KMS-11 (cell line): ENCODE results near the gene FOXL2.

Experiments used
- H2AFZ ChIP-seq: fragments of 200-600 bp; sonication (generic); 2 replicates; pipeline ENCODE4 v1.6.1; 2016; ENCODE audit warnings: antibody characterized with exemption, mixed run types, low read depth
- H3K27ac ChIP-seq: fragments of 200-600 bp; sonication (generic); 2 replicates; pipeline ENCODE4 v1.6.1; 2016; ENCODE audit warnings: mild to moderate bottlenecking, mixed run types
- H3K27me3 ChIP-seq: fragments of 200-600 bp; sonication (generic); 2 replicates; pipeline ENCODE4 v1.6.1; 2017; ENCODE audit warnings: mild to moderate bottlenecking, low read depth, mixed run types, moderate library complexity; ENCODE audit not compliant: insufficient read depth
- H3K36me3 ChIP-seq: fragments of 200-600 bp; sonication (generic); 2 replicates; pipeline ENCODE4 v1.6.1; 2017; ENCODE audit warnings: mild to moderate bottlenecking, mixed run types; ENCODE audit not compliant: insufficient read depth
- H3K4me1 ChIP-seq: fragments of 200-600 bp; sonication (generic); 2 replicates; pipeline ENCODE4 v1.6.1; 2016; ENCODE audit warnings: mild to moderate bottlenecking, low read depth, mixed run types; ENCODE audit not compliant: poor library complexity, severe bottlenecking
- H3K4me2 ChIP-seq: fragments of 200-600 bp; sonication (generic); 2 replicates; pipeline ENCODE4 v1.7.0; 2016; ENCODE audit warnings: mild to moderate bottlenecking, mixed run types
- H3K4me3 ChIP-seq: fragments of 200-600 bp; sonication (generic); IDR thresholded peaks from 2 replicates; pipeline ENCODE4 v1.6.1; 2017; ENCODE audit warnings: low read depth, low read length, mixed read lengths; ENCODE audit not compliant: insufficient read depth
- H3K79me2 ChIP-seq: fragments of 200-600 bp; sonication (generic); 2 replicates; pipeline ENCODE4 v1.6.1; 2016; ENCODE audit warnings: low read depth, mixed run types; ENCODE audit not compliant: insufficient read depth
- H3K9ac ChIP-seq: fragments of 200-600 bp; sonication (generic); 2 replicates; pipeline ENCODE4 v1.6.1; 2016; ENCODE audit warnings: mild to moderate bottlenecking, mixed run types
- H4K20me1 ChIP-seq: fragments of 200-600 bp; sonication (generic); 2 replicates; pipeline ENCODE4 v1.6.1; 2016; ENCODE audit warnings: mild to moderate bottlenecking, mixed run types; ENCODE audit not compliant: insufficient read depth
- CTCF ChIP-seq: fragments of 200-600 bp; sonication (generic); conservative IDR thresholded peaks from 2 replicates; pipeline ENCODE4 v1.6.1; 2017; ENCODE audit warnings: low read depth, mild to moderate bottlenecking, antibody characterized with exemption, low read length, moderate library complexity, mixed read lengths

FOXL2 gene

GRCh38 chr3:138972941-138973340, 26.0 kb upstream of the FOXL2 start:
- H3K4me2 ChIP-seq: no peak overlapping the region
- H3K4me1 ChIP-seq: no peaks in the 10 kb centered on the region
- H3K4me3 ChIP-seq: no peak overlapping the region
- no peaks in the 10 kb centered on the region for H3K27me3 ChIP-seq
- H3K36me3 ChIP-seq: no peaks in the 10 kb centered on the region
- H3K79me2 ChIP-seq: no peaks in the 10 kb centered on the region
- H3K27ac ChIP-seq: no peak overlapping the region
- no peaks in the 10 kb centered on the region for H4K20me1 ChIP-seq
- TF ChIP-seq CTCF: no peak
- H3K9ac ChIP-seq: no peak overlapping the region
- H2AFZ ChIP-seq: no peak overlapping the region

- Histone ChIP-seq H3K9ac (no peak overlapping the region), H3K36me3 (no peaks in the 10 kb centered on the region), H4K20me1 (no peaks in the 10 kb centered on the region), H2AFZ (no peak overlapping the region), H3K27me3 (no peaks in the 10 kb centered on the region), H3K27ac (no peak overlapping the region), H3K79me2 (no peaks in the 10 kb centered on the region), H3K4me2 (no peak overlapping the region), H3K4me3 (no peak overlapping the region), H3K4me1 (no peaks in the 10 kb centered on the region)
- no peak for TF ChIP-seq CTCF
These were observed 24.9 kb upstream of the FOXL2 start for GRCh38 chr3:138971766-138972320.

- TF ChIP-seq CTCF: no peak
- no peak overlapping the region for H3K27ac ChIP-seq
These were observed 18.0 kb upstream of the FOXL2 start for GRCh38 chr3:138964923-138965322.

GRCh38 chr3:138964264-138964663, 17.3 kb upstream of the FOXL2 start:
- H3K36me3 ChIP-seq: no peaks in the 10 kb centered on the region
- H3K79me2 ChIP-seq: no peaks in the 10 kb centered on the region
- H3K4me1 ChIP-seq: no peaks in the 10 kb centered on the region
- no peak overlapping the region for H3K9ac ChIP-seq
- H3K27ac ChIP-seq: no peak overlapping the region
- no peak overlapping the region for H3K4me2 ChIP-seq
- H2AFZ ChIP-seq: no peak overlapping the region
- no peak overlapping the region for H3K4me3 ChIP-seq
- H3K27me3 ChIP-seq: no peaks in the 10 kb centered on the region
- H4K20me1 ChIP-seq: no peaks in the 10 kb centered on the region
- no peak for TF ChIP-seq CTCF

More at GRCh38 chr3:138964923-138965322, 18.0 kb upstream of the FOXL2 start:
- no peaks in the 10 kb centered on the region for H3K79me2 ChIP-seq
- H4K20me1 ChIP-seq: no peaks in the 10 kb centered on the region
- no peaks in the 10 kb centered on the region for H3K36me3 ChIP-seq
- H3K4me1 ChIP-seq: no peaks in the 10 kb centered on the region
- H3K4me3 ChIP-seq: no peak overlapping the region
- no peak overlapping the region for H3K9ac ChIP-seq
- H2AFZ ChIP-seq: no peak overlapping the region
- no peaks in the 10 kb centered on the region for H3K27me3 ChIP-seq
- H3K4me2 ChIP-seq: no peak overlapping the region
